Suppressor macrophage (primary cell): ENCODE data around the gene GCNA.
"Not testable (repeated sequence)": the region's sequence is repeated elsewhere in the genome, so short reads cannot be mapped to it uniquely, and the experiment has no call there.

Experiments used
- DNase-seq, 4 experiments: peaks; one replicate each; pipeline ENCODE4 v3.0.0-alpha.2; 2020 to 2022

GCNA gene

GRCh38 chrX:71563921-71564320 is 14.3 kb upstream of the GCNA start:
- DNase-seq, result no peak

GRCh38 chrX:71565474-71566041 is 12.7 kb upstream of the GCNA start:
- no peak for DNase-seq

GRCh38 chrX:71571390-71571789 is 6.8 kb upstream of the GCNA start:
- DNase-seq, result not testable (repeated sequence)

- no peak for DNase-seq
These were observed 4.6 kb upstream of the GCNA start for GRCh38 chrX:71573590-71573989.

GRCh38 chrX:71577682-71578081 is 555 bp upstream of the GCNA start:
- no peak for DNase-seq

- DNase-seq, result no peak
These were observed 1.1 kb downstream of the GCNA start for GRCh38 chrX:71579136-71579989.

- DNase-seq, result no peak
These were observed 1.7 kb downstream of the GCNA start for GRCh38 chrX:71579990-71580380.

GRCh38 chrX:71581210-71581609 is 3.0 kb downstream of the GCNA start:
- no peak for DNase-seq

GRCh38 chrX:71586929-71587328 is 8.7 kb downstream of the GCNA start:
- DNase-seq, result no peak

- DNase-seq, result not testable (repeated sequence)
These were observed 15.0 kb downstream of the GCNA start for GRCh38 chrX:71593210-71593609.

GRCh38 chrX:71599965-71600364 is 21.7 kb downstream of the GCNA start:
- no peak for DNase-seq

GRCh38 chrX:71603618-71604017 is 25.4 kb downstream of the GCNA start:
- DNase-seq, result no peak

- no peak for DNase-seq
These were observed 25.9 kb downstream of the GCNA start for GRCh38 chrX:71604141-71604540.

GRCh38 chrX:71604796-71605568 is 26.7 kb downstream of the GCNA start:
- no peak for DNase-seq

- no peak for DNase-seq
These were observed 28.4 kb downstream of the GCNA start for GRCh38 chrX:71606536-71607216.

- no peak for DNase-seq
These were observed 29.3 kb downstream of the GCNA start for GRCh38 chrX:71607488-71607887.

GRCh38 chrX:71609095-71609750 is 31.0 kb downstream of the GCNA start:
- DNase-seq, result no peak

GRCh38 chrX:71611736-71612135 is 33.5 kb downstream of the GCNA start:
- DNase-seq, result not testable (repeated sequence)

- no peak for DNase-seq
These were observed 34.0 kb downstream of the GCNA start for GRCh38 chrX:71612256-71612655.

- no peak for DNase-seq
These were observed 36.8 kb downstream of the GCNA start for GRCh38 chrX:71615056-71615455.

GRCh38 chrX:71615954-71616353 is 37.7 kb downstream of the GCNA start:
- DNase-seq, result no peak
